ENCODE results near the gene OR56A3. TPM values are rescaled to one million over a fixed set of nuclear protein-coding genes. Genes with fewer than 3 reads are reported as not detected.

OR56A3 gene
- total RNA-seq, 1 experiment from 2014 or later: not detected

DNA sequence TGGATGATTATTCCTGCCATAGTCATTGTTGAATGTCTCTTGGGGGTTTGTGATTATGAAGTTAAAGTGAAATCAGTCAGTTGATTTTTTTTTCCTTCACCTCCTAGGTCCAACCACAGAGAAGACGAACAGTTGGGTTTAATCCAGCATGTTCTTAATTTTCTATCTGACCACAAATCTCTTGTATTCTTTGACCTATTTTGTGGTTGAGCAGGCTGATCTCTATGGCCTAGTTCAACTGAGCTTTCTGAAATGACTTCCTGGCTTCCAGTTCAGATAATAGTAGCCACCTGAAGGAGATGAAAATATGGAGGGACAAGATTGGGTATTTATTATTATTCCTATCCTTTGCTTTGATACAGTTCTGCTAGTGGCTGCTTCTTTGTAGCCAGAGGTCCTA is 31.5 kb downstream of the OR56A3 start:
- Mint-ChIP-seq H3K27me3 (ENCODE audit: insufficient read depth, unreplicated experiment) (peaks cover 8% of the 10 kb centered on the region), H3K27ac (ENCODE audit: unreplicated experiment) (no peak overlapping the region), H3K36me3 (ENCODE audit: insufficient read depth, unreplicated experiment) (no peaks in the 10 kb centered on the region), H3K4me1 (ENCODE audit: low read depth, unreplicated experiment) (no peaks in the 10 kb centered on the region), H3K9me3 (ENCODE audit: unreplicated experiment) (no peaks in the 10 kb centered on the region), H3K4me3 (ENCODE audit: unreplicated experiment) (no peak overlapping the region)
- TF ChIP-seq, protein P1, sequence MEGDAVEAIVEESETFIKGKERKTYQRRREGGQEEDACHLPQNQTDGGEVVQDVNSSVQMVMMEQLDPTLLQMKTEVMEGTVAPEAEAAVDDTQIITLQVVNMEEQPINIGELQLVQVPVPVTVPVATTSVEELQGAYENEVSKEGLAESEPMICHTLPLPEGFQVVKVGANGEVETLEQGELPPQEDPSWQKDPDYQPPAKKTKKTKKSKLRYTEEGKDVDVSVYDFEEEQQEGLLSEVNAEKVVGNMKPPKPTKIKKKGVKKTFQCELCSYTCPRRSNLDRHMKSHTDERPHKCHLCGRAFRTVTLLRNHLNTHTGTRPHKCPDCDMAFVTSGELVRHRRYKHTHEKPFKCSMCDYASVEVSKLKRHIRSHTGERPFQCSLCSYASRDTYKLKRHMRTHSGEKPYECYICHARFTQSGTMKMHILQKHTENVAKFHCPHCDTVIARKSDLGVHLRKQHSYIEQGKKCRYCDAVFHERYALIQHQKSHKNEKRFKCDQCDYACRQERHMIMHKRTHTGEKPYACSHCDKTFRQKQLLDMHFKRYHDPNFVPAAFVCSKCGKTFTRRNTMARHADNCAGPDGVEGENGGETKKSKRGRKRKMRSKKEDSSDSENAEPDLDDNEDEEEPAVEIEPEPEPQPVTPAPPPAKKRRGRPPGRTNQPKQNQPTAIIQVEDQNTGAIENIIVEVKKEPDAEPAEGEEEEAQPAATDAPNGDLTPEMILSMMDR (IDR thresholded peaks at IDR 0.05; ENCODE audit: insufficient read depth in 1 of 2, low read depth in 1 of 2, low read length in 1 of 2, severe bottlenecking in 1 of 2, unreplicated experiment in 1 of 2): no peak
- Histone ChIP-seq H3K4me3 (ENCODE audit: low read depth, low read length) (no peak overlapping the region), H3K4me1 (no peaks in the 10 kb centered on the region), H3K27me3 (replicated peaks; ENCODE audit: control insufficient read depth, insufficient read depth, low read length) (no peaks in the 10 kb centered on the region; the same call in 1 of the 2 replicates), H3K9me3 (no peaks in the 10 kb centered on the region), H3K36me3 (ENCODE audit: control insufficient read depth, insufficient read depth, low read length) (no peaks in the 10 kb centered on the region)
- CTCF ChIA-PET: no interaction called here
- POLR2A ChIA-PET: no interaction called here
- intact Hi-C loops (cut with micrococcal nuclease; ENCODE audit: unreplicated experiment): no loop called here
- DNase-seq: no peak
- no TSS peak for BruUV-seq (replicated peaks)

DNA sequence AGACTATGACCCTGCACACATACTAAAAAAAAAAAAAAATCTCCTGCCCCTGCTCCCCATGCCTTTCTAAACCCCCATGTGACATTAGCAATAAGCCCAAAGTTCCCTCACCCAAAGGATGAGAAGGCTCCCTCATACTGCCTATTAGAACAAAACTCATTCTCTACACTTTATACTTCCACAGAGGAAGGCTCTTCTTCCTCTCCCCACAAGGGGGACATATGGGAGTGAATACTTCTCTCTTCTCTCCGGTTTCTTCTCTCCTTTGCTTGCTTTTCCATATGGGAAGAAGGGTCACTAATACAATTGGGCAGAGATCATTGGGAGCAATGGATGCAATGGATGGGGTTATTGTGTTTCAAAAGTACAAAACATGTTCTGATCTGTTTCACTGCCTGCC is 41.4 kb downstream of the OR56A3 start:
- TF ChIP-seq, protein P1 (IDR thresholded peaks at IDR 0.05; ENCODE audit: insufficient read depth in 1 of 2, low read depth in 1 of 2, low read length in 1 of 2, severe bottlenecking in 1 of 2, unreplicated experiment in 1 of 2): peak in 1 of 2 experiments; percentile 33
- CTCF ChIA-PET: no interaction called here
- POLR2A ChIA-PET: no interaction called here
- BruUV-seq (replicated peaks): no TSS peak
- no peak overlapping the region for H3K4me3 Mint-ChIP-seq (ENCODE audit: unreplicated experiment)
- Histone ChIP-seq H3K9me3 (no peaks in the 10 kb centered on the region), H3K27me3 (replicated peaks; ENCODE audit: control insufficient read depth, insufficient read depth, low read length) (no peaks in the 10 kb centered on the region), H3K36me3 (ENCODE audit: control insufficient read depth, insufficient read depth, low read length) (no peaks in the 10 kb centered on the region), H3K4me3 (ENCODE audit: low read depth, low read length) (no peak overlapping the region), H3K4me1 (no peaks in the 10 kb centered on the region)
- no peak overlapping the region for H3K27ac Mint-ChIP-seq (ENCODE audit: unreplicated experiment)
- H3K4me1 Mint-ChIP-seq (ENCODE audit: low read depth, unreplicated experiment): no peaks in the 10 kb centered on the region
- no peak for DNase-seq
- intact Hi-C loops (cut with micrococcal nuclease; ENCODE audit: unreplicated experiment): no loop called here
- no peaks in the 10 kb centered on the region for H3K9me3 Mint-ChIP-seq (ENCODE audit: unreplicated experiment)
- no peaks in the 10 kb centered on the region for H3K36me3 Mint-ChIP-seq (ENCODE audit: insufficient read depth, unreplicated experiment)
- peaks cover 30% of the 10 kb centered on the region for H3K27me3 Mint-ChIP-seq (ENCODE audit: insufficient read depth, unreplicated experiment)

DNA sequence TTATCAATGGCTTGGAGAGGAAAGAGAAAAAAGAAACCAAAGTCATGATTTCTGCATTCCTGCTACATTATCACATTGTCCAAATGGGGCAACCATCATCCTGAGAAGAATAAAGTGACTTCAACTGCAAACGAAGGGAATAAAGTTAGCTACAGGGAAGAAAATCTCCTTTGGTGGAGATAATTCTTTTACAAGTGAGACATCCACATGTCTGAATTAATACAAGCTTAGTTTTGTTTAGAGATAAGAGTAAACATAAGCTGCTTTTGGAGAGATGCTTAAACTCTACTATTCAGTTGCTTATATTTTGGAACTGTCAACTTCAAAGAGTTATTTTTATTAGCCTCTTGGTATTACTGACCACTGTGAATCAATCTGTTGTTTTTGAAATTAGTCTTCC is 44.8 kb downstream of the OR56A3 start, which contains the start of gene OR52L1:
TSS of gene OR52L1 (minus strand) at position 101 of the 400 bp plus-strand sequence. CDS start at position 46, 55 bp downstream.
- POLR2A ChIA-PET: interaction anchor here (0.5 kb wide), 1 partner anchor 1053 kb away, joined by 3 read pairs; no protein-coding TSS in a partner anchor
- intact Hi-C loops (cut with micrococcal nuclease; ENCODE audit: unreplicated experiment): no loop called here

More for the DNA sequence above, 44.8 kb downstream of the OR56A3 start, which contains the start of gene OR52L1:
- Histone ChIP-seq H3K4me1 (no peaks in the 10 kb centered on the region), H3K9me3 (no peaks in the 10 kb centered on the region), H3K36me3 (ENCODE audit: control insufficient read depth, insufficient read depth, low read length) (no peaks in the 10 kb centered on the region), H3K4me3 (ENCODE audit: low read depth, low read length) (no peak within 1 kb of the TSS), H3K27me3 (replicated peaks; ENCODE audit: control insufficient read depth, insufficient read depth, low read length) (no peaks in the 10 kb centered on the region)
- BruUV-seq (replicated peaks): no TSS peak
- H3K9me3 Mint-ChIP-seq (ENCODE audit: unreplicated experiment): no peaks in the 10 kb centered on the region
- H3K4me1 Mint-ChIP-seq (ENCODE audit: low read depth, unreplicated experiment): no peaks in the 10 kb centered on the region
- TF ChIP-seq, protein P1 (IDR thresholded peaks at IDR 0.05; ENCODE audit: insufficient read depth in 1 of 2, low read depth in 1 of 2, low read length in 1 of 2, severe bottlenecking in 1 of 2, unreplicated experiment in 1 of 2): no peak
- CTCF ChIA-PET: no interaction called here
- peaks cover 29% of the 10 kb centered on the region for H3K27me3 Mint-ChIP-seq (ENCODE audit: insufficient read depth, unreplicated experiment)
- no peak for DNase-seq
- H3K27ac Mint-ChIP-seq (ENCODE audit: unreplicated experiment): no peak within 1 kb of the TSS
- no peaks in the 10 kb centered on the region for H3K36me3 Mint-ChIP-seq (ENCODE audit: insufficient read depth, unreplicated experiment)
- no peak within 1 kb of the TSS for H3K4me3 Mint-ChIP-seq (ENCODE audit: unreplicated experiment)
